SK-N-DZ (cell line): ENCODE measurements around the gene RPAP2.
"Not testable (repeated sequence)": the region's sequence is repeated elsewhere in the genome, so short reads cannot be mapped to it uniquely, and the experiment has no call there.

Experiments
- DNase-seq: peaks from one replicate; pipeline ENCODE4 v3.0.0-alpha.2; 2015; ENCODE audit warnings: low spot score

RPAP2 gene

DNA sequence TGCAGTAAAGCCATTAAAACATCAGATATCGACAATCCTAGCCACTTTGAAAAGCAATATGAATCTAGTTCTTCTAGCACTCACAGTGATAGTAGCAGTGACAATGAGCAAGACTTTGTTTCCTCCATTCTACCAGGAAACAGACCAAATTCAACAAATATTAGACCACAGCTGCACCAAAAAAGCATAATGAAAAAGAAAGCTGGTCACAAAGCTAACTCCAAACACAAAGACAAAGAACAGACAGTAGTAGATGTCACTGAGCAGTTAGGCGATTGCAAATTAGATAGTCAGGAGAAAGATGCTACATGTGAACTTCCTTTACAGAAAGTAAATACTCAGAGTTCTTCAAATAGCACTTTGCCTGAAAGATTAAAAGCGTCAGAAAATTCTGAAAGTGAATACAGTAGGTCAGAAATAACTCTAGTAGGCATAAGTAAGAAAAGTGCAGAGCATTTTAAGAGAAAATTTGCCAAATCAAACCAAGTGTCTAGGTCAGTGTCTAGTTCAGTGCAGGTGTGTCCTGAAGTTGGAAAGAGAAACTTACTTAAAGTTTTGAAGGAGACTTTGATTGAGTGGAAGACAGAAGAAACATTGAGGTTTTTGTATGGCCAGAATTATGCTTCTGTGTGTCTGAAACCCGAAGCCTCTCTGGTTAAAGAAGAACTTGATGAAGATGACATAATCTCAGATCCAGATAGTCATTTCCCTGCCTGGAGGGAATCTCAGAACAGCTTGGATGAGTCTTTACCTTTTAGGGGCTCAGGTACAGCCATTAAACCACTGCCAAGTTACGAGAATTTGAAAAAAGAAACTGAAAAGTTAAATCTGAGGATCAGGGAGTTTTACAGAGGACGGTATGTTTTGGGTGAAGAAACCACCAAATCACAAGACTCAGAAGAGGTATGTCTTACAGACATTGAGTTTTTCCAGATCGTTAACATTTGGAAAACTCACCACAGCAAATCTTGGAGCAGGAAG is 24.9 kb downstream of the RPAP2 start:
- no peak for DNase-seq

DNA sequence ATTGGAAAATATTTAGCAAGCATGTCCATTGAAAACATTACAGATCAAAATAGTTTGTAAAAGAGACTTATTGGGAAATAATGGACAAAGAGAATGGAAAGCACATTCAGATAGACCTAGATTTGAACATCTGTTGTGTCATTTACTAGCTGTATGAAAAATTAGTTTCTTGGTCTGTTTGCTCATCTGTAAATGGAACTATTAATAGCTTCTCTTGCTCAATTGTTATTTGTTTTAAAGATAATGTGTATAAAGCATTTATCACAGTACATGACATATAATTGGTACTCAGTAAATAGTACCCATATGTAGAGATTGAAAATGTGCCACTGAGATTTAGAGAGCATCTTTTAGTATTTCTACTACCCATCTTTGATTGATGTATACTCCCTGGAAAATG is 25.9 kb downstream of the RPAP2 start:
- no peak for DNase-seq

GRCh38 chr1:92326681-92327080 is 27.8 kb downstream of the RPAP2 start:
- no peak for DNase-seq

DNA sequence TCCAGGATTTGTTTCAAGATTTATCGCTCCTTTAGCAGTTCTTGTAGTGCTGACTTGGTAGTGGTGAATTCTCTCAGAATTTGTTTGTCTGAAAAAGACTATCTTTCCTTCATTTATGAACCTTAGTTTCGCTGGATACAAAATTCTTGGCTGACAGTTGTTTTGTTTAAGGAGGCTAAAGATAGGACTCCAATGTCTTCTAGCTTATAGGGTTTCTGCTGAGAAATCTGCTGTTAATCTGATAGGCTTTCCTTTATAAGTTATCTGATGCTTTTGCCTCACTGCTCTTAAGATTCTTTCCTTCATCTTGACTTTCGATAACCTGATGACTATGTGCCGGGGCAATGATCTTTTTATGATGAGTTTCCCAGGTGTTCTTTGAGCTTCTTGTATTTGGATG is 28.9 kb downstream of the RPAP2 start:
- DNase-seq: no peak

- no peak for DNase-seq
Observed at GRCh38 chr1:92329347-92330129, 30.7 kb downstream of the RPAP2 start.

DNA sequence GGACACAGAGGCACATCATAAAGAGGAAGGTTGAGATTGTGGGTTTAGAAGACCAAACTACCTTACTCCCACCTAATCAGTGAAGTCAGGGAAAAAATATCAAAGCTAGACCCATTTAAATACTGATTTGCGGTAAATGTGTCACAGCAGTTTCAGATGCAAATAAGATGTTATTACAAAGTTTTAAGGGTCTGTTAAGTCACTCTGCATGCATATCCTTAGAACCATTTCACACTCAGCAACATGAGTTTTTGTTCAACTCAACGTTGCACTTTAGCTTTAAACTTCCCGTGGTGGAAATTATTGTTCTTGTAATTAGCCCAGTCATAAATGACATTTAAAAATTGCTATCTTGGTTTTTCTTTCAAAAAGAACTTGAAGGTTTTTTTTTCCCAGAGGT is 34.8 kb downstream of the RPAP2 start:
- no peak for DNase-seq

DNA sequence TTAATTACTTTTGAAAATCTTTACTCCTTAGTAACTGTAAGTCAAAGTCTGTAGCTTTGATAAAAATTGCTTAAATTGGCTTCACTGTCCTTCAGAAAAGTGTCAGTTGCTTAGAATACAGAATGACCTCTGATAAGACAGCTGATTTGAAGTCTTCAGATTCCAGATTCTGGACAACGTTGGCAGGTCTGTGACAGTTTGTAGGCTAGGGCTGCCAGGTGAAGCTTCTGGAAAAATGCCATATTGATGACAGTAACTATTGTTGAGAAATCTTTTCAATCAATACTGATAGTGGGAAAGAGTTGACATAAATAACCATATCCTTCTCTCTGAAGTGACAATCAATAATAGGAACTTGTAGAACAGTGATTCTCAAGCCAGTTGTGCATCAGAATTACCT is 41.3 kb downstream of the RPAP2 start:
- no peak for DNase-seq

GRCh38 chr1:92342401-92342800 is 43.5 kb downstream of the RPAP2 start:
- no peak for DNase-seq

GRCh38 chr1:92343061-92343460 is 44.2 kb downstream of the RPAP2 start:
- DNase-seq: no peak

DNA sequence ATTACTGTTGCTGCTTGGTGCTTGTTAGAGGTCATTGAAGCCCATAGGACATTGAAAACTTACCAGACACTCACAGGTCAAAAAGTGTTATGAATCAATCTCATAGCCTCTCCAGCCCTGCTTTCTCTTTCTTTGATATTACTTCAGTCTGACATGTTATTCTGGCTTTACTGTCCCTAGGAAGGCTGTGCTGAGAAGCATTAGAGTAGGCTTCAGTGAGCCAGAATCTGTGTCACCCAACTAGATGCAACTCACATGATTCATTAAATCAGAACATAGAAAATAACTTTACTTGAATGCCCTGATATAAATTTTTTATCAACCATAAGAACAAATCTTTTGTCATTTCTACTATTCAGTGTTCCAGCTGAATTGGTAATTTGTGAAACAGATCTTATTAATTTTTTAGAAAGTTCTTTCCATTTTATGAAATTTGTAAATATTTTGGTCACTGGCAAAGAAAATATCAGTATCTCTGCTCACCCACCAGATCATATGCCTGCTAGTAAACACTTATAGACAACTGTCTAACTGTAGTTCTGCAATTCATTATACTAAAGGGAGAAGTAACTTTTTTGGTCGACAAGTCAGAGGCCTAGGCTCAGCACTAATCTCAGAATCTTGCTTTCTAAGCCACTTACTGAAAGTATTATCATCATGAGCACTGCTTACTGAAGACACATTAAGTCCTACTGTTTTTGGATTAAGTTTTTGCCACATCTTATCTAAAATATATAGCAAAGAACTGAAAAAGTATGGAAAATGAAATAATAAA is 48.2 kb downstream of the RPAP2 start:
- no peak for DNase-seq

DNA sequence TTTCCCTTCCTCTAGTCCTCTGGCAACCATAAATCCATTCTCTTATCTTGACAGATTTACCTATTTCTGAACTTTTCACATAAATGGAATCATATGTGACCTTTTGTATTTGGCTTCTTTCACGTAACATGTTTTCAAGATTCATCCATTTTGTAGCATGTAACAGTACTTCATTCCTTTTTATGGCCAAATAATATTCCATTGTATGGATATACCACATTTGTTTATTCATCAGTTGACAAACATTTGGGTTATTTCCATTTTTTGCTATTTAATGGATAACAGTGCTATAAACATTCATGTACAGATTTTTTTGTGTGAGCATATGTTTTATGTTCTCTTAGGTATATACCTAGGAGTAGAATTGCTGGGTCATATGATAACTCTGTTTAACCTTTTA is 54.0 kb downstream of the RPAP2 start:
- DNase-seq: no peak

GRCh38 chr1:92354259-92354658 is 55.4 kb downstream of the RPAP2 start:
- no peak for DNase-seq

DNA sequence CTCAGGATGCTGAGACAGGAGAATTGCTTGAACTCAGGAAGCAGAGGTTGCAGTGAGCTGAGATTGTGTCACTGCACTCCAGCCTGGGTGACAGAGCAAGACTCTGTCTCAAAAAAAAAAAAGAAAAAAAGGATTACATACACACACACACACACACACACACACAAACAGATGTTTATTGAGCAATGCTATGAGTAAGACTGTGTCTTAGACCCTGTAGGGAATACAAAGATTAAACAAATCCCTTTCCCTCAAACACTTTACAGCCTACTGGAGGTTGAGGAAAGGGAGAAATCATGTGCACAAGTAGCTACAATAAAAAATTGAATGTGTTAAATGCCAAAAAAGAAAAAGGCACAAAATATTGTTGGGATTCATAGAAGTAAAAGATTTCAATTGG is 58.1 kb downstream of the RPAP2 start:
- no peak for DNase-seq

- not testable (repeated sequence) for DNase-seq
Observed at GRCh38 chr1:92359382-92359781, 60.5 kb downstream of the RPAP2 start.

- DNase-seq: no peak
Observed at GRCh38 chr1:92359986-92360385, 61.1 kb downstream of the RPAP2 start.

DNA sequence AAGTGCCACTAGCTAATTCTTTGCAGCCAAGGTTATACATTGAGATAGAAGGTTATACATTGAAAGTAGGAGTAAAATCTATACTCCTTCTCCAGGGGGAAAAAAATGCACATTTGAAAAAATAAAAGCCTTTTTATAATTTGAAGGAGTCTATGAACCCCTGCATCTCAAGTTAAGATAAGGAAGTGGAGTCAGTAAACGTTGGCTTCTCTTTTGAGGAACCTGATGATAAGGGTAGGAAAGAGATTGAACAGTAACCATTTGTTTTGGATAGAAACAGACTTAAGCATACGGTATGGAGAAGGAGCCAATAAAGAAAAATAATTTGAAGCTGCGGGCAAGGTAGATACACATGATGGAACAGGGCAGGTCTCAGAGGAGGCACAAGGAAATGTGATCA is 64.1 kb downstream of the RPAP2 start:
- no peak for DNase-seq

GRCh38 chr1:92363401-92363800 is 64.5 kb downstream of the RPAP2 start:
- no peak for DNase-seq

GRCh38 chr1:92365378-92366039 is 66.7 kb downstream of the RPAP2 start:
- no peak for DNase-seq

DNA sequence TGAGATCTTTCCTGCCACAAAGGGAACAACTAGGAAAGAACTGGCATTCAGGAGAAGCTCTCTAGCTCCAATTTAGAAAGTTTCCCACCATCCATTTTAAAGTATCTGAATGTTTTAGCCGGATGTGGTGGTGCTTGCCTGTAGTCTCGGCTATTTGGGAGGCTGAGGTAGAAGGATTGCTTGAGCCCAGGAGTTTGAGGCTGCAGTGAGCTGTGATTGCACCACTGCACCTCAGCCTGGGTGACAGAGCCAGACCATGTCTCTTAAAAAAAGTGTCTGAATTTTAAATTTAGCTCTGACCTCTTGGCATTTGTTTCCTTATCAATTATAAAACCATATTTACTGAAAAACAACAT is 67.2 kb downstream of the RPAP2 start:
- no peak for DNase-seq

- no peak for DNase-seq
Observed at GRCh38 chr1:92367496-92367895, 68.6 kb downstream of the RPAP2 start.

DNA sequence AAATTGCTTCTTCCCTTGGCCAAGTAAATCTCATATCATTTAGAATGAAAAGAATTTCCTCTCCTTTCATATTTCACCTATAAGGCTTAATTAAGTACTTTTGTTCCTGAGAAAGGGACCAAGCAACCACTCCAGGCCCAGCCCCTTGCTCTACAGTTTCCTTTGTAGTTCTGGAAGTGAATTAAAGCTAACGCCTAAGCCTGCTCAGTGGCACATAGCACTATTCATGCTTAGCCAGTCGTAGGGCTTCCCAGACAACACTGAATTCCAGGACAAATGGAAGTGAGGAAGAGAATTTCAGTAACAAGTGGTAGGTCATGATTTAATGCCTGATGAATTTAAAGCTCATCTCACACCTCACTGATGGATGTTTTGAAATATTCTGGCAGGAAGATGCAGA is 73.3 kb downstream of the RPAP2 start:
- no peak for DNase-seq

DNA sequence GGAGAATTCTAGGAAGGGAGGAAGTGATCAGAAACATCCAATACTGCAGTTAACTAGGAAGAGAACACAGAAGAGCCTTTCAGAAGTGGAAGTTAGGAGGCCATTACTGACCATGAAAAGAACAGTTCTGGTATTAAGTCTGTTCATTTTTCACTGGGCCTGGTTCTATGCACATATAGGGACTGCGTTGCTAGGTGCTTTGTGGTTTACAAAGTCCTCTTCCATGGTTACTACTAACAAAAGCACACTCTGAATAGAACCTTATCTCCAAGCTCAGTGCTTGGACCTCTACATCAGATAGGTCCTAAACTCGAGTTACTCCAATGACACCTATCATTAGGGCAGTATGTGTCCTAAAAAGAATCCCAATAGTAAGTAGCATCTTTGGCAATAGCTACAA is 75.4 kb downstream of the RPAP2 start:
- DNase-seq: no peak
